Panc1 (cell line): ENCODE results near the gene PADI2. TPM values are rescaled to one million over a fixed set of nuclear protein-coding genes. Genes with fewer than 3 reads are reported as not detected.

Source experiments
- ATAC-seq: fragments of 200-7000 bp; cut with Tn5 transposase; 2 replicates; pipeline ENCODE4 v1.9.1; 2020; ENCODE audit warnings: mild to moderate bottlenecking, moderate library complexity
- BruUV-seq: library from RNA; stranded (reverse); fragments of 400-500 nt; replicated peaks from 2 replicates; lab custom pipeline; 2021; lab: Mats Ljungman, UMichigan
- CTCF ChIA-PET: fragments of 300-600 bp; sonication (Branson Sonifier 250); formaldehyde crosslinking; loops from one replicate; lab custom pipeline; 2022; ENCODE audit warnings: antibody characterized with exemption; lab: Charles Lee
- POLR2A ChIA-PET: fragments of 300-600 bp; sonication (Branson Sonifier 250); formaldehyde crosslinking; loops from one replicate; lab custom pipeline; 2022; ENCODE audit warnings: antibody characterized with exemption; lab: Charles Lee
- DNase-seq: peaks from one replicate; pipeline ENCODE4 v3.0.0-alpha.2; 2010; ENCODE audit warnings: low read depth, low spot score
- H3K27ac ChIP-seq: 2 replicates; pipeline ENCODE4 v1.5.1; 2011; ENCODE audit warnings: mild to moderate bottlenecking, low read length, inconsistent platforms
- H3K27me3 ChIP-seq: fragments of 200-500 bp; sonication (Bioruptor generic); 2 replicates; pipeline ENCODE4 v1.6.0; 2014; ENCODE audit warnings: low read length, inconsistent platforms; ENCODE audit not compliant: control insufficient read depth, insufficient read depth
- H3K36me3 ChIP-seq: fragments of 200-500 bp; sonication (Bioruptor generic); 2 replicates; pipeline ENCODE4 v1.5.1; 2014; ENCODE audit warnings: inconsistent platforms, mild to moderate bottlenecking, low read length, moderate library complexity; ENCODE audit not compliant: control insufficient read depth, insufficient read depth
- H3K4me1 ChIP-seq: 2 replicates; pipeline ENCODE4 v1.5.1; 2011; ENCODE audit warnings: inconsistent platforms, mild to moderate bottlenecking, low read length, moderate library complexity; ENCODE audit not compliant: control insufficient read depth, insufficient read depth
- H3K4me3 ChIP-seq, 2 experiments: 2 replicates each; pipeline ENCODE4 v1.5.1; 2011 to 2012; ENCODE audit warnings: low read depth in 2 of 2, low read length in 2 of 2, mild to moderate bottlenecking in 2 of 2, inconsistent platforms in 1 of 2, moderate library complexity in 1 of 2
- H3K9me3 ChIP-seq: fragments of 200-500 bp; sonication (Bioruptor generic); 2 replicates; pipeline ENCODE4 v1.5.1; 2014; ENCODE audit warnings: low read depth, mild to moderate bottlenecking, inconsistent platforms, low read length, moderate library complexity; ENCODE audit not compliant: control insufficient read depth, insufficient read depth
- POLR2AphosphoS5 ChIP-seq: IDR thresholded peaks from 2 replicates; pipeline ENCODE4 v1.6.1; 2012; ENCODE audit warnings: mild to moderate bottlenecking, low read depth, low read length, moderate library complexity
- REST ChIP-seq, 2 experiments: IDR thresholded peaks; 2 replicates each; pipeline ENCODE4 v1.6.1; 2011 to 2012; ENCODE audit warnings: low read depth in 2 of 2, control low read depth in 1 of 2, low read length in 1 of 2, mild to moderate bottlenecking in 1 of 2, moderate library complexity in 1 of 2; ENCODE audit not compliant: insufficient read depth in 1 of 2
- SIN3A ChIP-seq: IDR thresholded peaks from 2 replicates; pipeline ENCODE4 v1.6.1; 2012; ENCODE audit warnings: low read depth, mild to moderate bottlenecking, low read length, moderate library complexity, borderline replicate concordance; ENCODE audit not compliant: insufficient read depth
- TCF7L2 ChIP-seq: IDR thresholded peaks from 2 replicates; pipeline ENCODE4 v1.6.1; 2011; ENCODE audit warnings: mild to moderate bottlenecking, low read depth, low read length, inconsistent platforms
- in situ Hi-C: cut with HindIII; loops from 2 replicates; pipeline ENCODE4 v1.10.0; 2016; ENCODE audit warnings: low sequenced_read_pairs, low pct_unique_long_range_greater_than_20kb
- intact Hi-C: fragments of 100-400 bp; cut with micrococcal nuclease; formaldehyde crosslinking; loops from one replicate; pipeline ENCODE4 v1.10.0; 2022; ENCODE audit not compliant: unreplicated experiment
- total RNA-seq: library from RNA; stranded (reverse); gene quantifications from one replicate; pipeline ENCODE4 v1.2.1, GENCODE V29; 2021; ENCODE audit not compliant: unreplicated experiment
- TF ChIP-seq, protein P1 (sequence below): fragments of 450-650 bp; IDR thresholded peaks from 2 replicates; pipeline ENCODE4 v1.5.1; 2017; ENCODE audit warnings: mild to moderate bottlenecking

The PADI2 gene
- total RNA-seq, 1 experiment from 2014 or later: 507 TPM

DNA sequence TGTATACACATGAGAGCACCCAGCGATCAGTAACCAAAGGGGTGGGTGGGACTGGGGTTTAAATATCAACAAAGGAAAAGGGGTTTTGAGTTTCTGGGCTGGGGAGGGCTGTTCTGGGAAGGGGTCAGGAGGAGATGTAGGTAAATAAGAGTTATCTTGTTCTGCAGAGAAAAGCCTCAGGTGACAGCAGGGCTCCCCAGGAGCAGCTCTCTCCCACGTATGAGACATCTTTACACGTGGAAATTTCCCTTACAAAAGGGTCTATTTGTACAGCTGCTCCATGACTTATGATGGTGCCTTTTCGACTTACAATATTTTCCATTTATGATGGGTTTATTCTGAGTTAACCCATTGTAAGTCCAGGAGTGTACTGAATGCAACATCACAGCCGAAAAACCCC, 16.3 kb upstream of the PADI2 start:
- Histone ChIP-seq H3K9me3 (no peaks in the 10 kb centered on the region), H3K27ac (peak overlapping the region; percentile 84), H3K27me3 (no peaks in the 10 kb centered on the region), H3K4me3 (no peak overlapping the region), H3K4me1 (peaks cover 39% of the 10 kb centered on the region), H3K36me3 (no peaks in the 10 kb centered on the region)
- peak; percentile 33; the same call in 1 of the 2 replicates for TF ChIP-seq POLR2AphosphoS5
- no peak for TF ChIP-seq TCF7L2
- intact Hi-C loops: no loop called here
- BruUV-seq: no TSS peak
- ATAC-seq (peak; percentile 79), DNase-seq (no peak)
- POLR2A ChIA-PET: interaction anchor here (0.6 to 1.2 kb wide), 5 partner anchors 17 to 227 kb away, joined by 4 to 14 read pairs (median 5); no protein-coding TSS in a partner anchor
- CTCF ChIA-PET: interaction anchor here (0.6 to 0.8 kb wide), 2 partner anchors 35 to 89 kb away, joined by 3 read pairs; no protein-coding TSS in a partner anchor
- in situ Hi-C loops: no loop called here

GRCh38 chr1:17134724-17135123, 15.5 kb upstream of the PADI2 start:
- peak overlapping the region; percentile 84 for H3K27ac ChIP-seq
- DNase-seq: no peak
- intact Hi-C loops (no loop called here), in situ Hi-C loops (no loop called here)
- H3K4me3 ChIP-seq: no peak overlapping the region
- BruUV-seq: no TSS peak
- CTCF ChIA-PET: interaction anchor here (0.8 kb wide), 1 partner anchor 36 kb away, joined by 3 read pairs; no protein-coding TSS in a partner anchor
- POLR2A ChIA-PET: interaction anchor here (0.6 to 1.2 kb wide), 2 partner anchors 16 to 98 kb away, joined by 4 to 5 read pairs; no protein-coding TSS in a partner anchor
- H3K36me3 ChIP-seq: no peaks in the 10 kb centered on the region
- ATAC-seq: peak; percentile 5; the same call in 1 of the 2 replicates
- H3K9me3 ChIP-seq: no peaks in the 10 kb centered on the region
- peaks cover 39% of the 10 kb centered on the region for H3K4me1 ChIP-seq
- no peaks in the 10 kb centered on the region for H3K27me3 ChIP-seq
- TF ChIP-seq, protein P1, sequence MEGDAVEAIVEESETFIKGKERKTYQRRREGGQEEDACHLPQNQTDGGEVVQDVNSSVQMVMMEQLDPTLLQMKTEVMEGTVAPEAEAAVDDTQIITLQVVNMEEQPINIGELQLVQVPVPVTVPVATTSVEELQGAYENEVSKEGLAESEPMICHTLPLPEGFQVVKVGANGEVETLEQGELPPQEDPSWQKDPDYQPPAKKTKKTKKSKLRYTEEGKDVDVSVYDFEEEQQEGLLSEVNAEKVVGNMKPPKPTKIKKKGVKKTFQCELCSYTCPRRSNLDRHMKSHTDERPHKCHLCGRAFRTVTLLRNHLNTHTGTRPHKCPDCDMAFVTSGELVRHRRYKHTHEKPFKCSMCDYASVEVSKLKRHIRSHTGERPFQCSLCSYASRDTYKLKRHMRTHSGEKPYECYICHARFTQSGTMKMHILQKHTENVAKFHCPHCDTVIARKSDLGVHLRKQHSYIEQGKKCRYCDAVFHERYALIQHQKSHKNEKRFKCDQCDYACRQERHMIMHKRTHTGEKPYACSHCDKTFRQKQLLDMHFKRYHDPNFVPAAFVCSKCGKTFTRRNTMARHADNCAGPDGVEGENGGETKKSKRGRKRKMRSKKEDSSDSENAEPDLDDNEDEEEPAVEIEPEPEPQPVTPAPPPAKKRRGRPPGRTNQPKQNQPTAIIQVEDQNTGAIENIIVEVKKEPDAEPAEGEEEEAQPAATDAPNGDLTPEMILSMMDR: no peak
- TF ChIP-seq POLR2AphosphoS5: no peak
- TF ChIP-seq SIN3A: no peak
- no peak for TF ChIP-seq REST (IDR thresholded peaks at IDR 0.05; ENCODE audit: insufficient read depth in 1 of 2, low read depth in 2 of 2, low read length in 1 of 2)

DNA sequence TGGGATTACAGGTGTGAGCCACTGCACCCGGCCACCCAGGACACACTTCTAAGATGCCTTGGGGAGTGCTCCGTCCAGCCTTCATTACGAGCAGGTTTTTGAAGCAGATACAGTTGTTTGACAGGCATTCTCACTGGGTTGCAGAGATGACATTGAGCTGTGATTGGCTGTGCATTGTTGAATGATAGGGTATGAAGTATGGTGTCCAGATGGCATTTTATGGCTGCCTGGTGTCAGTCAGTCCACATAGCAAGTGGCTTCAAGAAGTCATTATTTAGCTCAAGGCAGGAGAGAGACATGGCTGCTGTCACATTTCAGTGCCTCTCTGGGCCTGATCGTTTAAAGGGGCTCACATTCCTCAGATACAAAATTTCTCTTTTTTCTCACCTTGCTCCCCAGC, 14.8 kb upstream of the PADI2 start:
- Histone ChIP-seq H3K27me3 (no peaks in the 10 kb centered on the region), H3K9me3 (no peaks in the 10 kb centered on the region), H3K4me3 (no peak overlapping the region), H3K4me1 (peaks cover 40% of the 10 kb centered on the region), H3K36me3 (no peaks in the 10 kb centered on the region), H3K27ac (peak overlapping the region; percentile 84)
- CTCF ChIA-PET: no interaction called here
- in situ Hi-C loops: no loop called here
- no peak for DNase-seq
- POLR2A ChIA-PET: no interaction called here
- ATAC-seq: no peak
- TF ChIP-seq, protein P1: no peak
- no peak for TF ChIP-seq TCF7L2
- no peak for TF ChIP-seq POLR2AphosphoS5
- no peak for TF ChIP-seq REST (IDR thresholded peaks at IDR 0.05; ENCODE audit: insufficient read depth in 1 of 2, low read depth in 2 of 2, low read length in 1 of 2)
- no peak for TF ChIP-seq SIN3A
- BruUV-seq: no TSS peak
- intact Hi-C loops: no loop called here
